Vagina (tissue), 2 donors: ENCODE data around the gene C5orf52.

Experiments
- POLR2A ChIP-seq, 2 donors: fragments of 450-650 bp; IDR thresholded peaks; one replicate each; pipeline ENCODE4 v1.6.1; 2017; ENCODE audit warnings: antibody characterized with exemption in 2 of 2, mild to moderate bottlenecking in 2 of 2, moderate library complexity in 2 of 2
- POLR2AphosphoS5 ChIP-seq, 2 donors: sonication (generic); formaldehyde crosslinking; IDR thresholded peaks; one replicate each; pipeline ENCODE4 v1.9.0; 2017; ENCODE audit warnings: antibody characterized with exemption in 2 of 2, mild to moderate bottlenecking in 2 of 2, low read depth in 1 of 2; ENCODE audit not compliant: insufficient read depth in 1 of 2

DNA sequence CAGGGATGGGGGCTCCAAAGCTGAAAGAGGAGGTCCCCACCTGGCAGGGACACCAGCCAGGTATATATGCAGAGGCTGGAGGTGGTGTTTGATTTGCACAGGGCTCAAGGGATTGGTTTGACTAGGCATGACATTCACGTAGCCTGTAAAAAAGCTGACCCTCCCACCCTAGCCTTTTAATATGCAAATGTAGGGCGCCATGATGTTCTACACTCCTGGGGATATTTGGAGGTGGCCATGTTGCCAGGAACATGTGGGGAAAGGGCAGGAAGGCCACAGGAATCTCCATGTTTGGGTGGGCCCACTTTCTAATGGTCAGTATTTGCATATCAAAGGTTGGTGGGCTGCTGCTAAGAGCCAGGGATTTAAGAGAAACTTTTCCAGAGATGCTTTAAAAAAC is 47.9 kb downstream of the C5orf52 start:
- no peak for TF ChIP-seq POLR2A (IDR thresholded peaks at IDR 0.05)
- TF ChIP-seq POLR2AphosphoS5 (IDR thresholded peaks at IDR 0.05; ENCODE audit: insufficient read depth in 1 of 2, low read depth in 1 of 2): no peak
